ENCODE data around the gene NOPCHAP1.

Gene NOPCHAP1

DNA sequence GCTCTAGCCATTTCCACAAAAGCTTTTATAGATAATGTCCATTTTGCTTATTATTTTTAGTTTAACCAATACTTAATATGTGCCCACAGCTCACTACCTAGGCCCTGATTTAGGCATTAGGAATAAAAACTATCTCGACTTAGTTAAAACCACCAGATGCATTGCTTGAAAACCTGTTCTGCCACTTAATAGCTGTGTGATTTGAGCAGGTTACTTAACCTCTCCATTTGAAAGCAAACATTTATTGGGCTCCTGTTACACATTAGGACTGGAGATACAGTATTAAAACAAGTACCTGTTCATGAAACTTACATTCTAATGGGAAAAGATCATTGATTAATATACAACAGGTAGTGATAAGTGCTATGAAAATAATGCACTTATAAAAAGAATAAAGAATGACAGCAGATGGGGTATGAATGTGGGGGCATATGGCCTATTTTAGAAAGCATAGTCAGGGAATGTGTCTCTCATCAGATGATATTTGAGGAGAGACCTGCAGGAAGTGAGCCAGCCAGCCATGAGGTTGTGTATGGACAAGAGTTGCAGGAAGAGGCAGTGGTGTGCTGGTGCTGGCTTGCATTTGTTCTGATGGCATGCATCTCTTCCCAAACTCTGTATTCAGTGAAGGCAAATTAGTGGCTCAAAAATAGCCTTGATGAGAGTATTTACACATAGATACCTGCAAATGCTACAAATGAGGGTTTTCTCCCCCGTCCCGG is 34.3 kb downstream of the NOPCHAP1 start:
- no peak for DNase-seq (ENCODE audit: low spot score)

DNA sequence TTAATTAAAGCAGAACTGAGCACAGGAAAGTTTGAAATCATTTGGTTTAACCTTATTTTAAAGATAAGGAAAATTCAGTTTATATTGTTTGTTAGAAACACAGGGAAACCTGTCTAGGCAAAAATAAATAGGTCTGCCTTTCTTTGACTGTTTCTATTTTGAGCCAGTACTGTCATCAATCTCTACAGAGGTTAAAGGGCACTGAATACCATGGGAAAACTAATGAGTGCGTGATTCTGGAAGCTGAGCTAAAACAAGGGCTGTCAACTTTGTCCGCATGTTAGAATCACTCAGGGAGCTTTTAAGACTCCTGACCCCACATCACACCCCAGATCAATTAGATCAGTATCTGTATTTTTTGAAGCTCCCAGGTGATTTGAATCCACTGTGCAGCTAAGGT is 38.8 kb downstream of the NOPCHAP1 start:
- no peak for DNase-seq (ENCODE audit: low spot score)

DNA sequence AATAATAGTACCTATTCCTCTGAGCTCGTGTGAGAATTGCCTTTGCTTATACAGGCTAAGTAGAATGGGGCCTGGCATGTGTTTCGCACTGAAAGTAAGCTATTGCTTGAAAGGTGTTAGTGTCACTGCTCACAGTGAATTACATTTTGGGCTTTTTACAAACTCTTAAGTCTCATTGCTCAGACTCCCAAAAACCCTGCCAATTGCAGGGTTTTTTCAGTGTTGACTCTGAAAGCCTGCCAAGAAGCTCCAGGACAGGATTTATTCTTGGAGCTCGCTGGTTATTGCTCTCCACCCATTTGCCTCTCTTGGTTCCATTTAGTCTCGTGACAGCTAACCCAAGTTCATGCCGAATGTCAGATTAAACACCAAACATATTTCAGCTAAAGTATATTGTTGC is 39.8 kb downstream of the NOPCHAP1 start:
- DNase-seq (ENCODE audit: low spot score) = no peak

DNA sequence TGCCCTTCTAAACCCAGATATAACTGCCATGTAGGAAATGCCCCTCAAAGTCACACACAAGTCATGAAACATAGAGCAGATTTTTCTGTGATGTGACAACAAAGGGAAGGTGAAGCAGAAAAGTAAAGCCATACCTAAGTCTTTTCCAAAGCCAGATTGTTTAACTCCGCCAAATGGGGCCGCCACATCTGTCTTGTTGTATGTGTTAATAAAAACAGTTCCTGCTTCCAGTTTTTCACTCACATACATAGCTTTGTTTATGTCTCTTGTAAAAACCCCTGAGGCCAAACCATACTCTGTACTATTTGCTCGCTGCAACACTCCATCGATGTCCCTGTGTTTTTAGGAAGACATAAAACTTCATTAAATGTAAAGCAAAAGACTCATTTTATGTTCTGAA is 40.3 kb downstream of the NOPCHAP1 start:
- DNase-seq (ENCODE audit: low spot score) = no peak

DNA sequence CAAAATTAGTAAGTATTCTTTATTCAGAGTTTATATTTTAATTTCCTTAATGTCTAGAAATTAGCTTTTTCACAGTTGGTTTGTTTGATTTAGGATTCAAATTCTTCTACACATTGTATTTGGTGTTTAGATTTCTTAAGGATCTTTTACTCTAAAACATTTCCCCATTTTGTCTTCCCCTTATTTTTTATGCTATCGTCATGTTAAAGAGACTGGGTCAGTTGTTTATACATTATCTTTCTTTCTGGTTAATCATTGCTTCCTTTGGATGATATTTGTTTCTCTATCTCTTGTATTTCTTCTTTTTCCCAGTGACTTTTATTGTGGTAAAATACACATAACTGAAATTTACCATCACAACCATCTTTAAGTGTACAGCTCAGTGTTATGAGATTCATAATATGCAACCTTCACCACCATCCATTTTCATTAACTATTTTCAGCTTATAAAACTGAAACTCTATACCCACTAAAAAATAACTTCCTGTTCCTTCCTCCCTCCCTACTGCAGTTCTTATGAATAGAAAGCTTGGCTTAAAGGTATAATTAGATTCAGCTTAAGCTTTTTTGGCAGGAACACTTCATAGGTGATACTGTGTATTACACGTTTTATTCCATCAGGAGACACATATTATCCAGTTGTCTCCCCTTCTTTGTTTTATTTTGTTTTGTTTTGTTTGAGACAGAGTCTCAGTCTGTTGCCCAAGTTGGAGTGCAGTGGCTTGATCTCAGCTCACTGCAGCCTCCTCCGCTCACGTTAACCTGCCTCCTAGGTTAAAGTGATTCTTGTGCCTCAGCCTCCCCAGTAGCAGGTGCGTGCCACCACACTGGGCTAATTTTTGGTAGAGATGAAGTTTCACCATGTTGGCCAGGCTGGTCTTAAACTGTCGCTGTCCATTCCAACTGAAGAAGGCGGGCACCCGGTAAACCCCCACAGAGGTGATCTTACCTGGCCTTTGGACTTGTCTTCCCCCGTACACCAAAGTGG is 45.0 kb downstream of the NOPCHAP1 start:
- DNase-seq (ENCODE audit: low spot score) = no peak

DNA sequence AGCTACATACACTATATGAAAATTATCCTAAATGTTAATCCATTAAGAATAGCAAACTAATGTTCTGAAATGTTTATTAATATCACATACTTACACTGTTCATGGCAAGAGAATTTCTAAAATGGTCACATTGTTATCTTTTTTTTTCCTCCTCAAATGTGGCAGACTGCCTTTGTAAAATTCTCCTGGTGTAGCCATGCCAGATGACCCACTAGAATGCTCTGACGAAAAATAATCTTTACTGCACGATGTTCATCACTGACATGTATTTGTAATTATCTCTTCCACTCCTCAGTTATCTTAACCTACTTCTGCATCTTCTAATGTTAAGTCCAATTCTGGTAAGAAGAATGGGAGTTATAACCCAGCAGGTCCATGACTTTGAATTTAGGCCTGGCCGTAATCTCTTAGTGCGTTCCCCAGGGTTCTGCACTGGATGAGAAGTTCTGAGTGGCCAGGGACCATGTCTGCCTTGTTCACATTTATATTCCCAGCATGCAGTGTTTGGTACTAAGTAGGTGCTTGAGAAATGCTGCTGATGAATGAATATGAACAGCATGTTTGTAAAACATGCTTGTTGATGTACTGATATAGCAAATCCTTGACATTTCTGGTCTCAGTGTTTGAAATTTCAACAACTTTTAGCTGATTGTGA is 46.7 kb downstream of the NOPCHAP1 start:
- no peak for DNase-seq (ENCODE audit: low spot score)

DNA sequence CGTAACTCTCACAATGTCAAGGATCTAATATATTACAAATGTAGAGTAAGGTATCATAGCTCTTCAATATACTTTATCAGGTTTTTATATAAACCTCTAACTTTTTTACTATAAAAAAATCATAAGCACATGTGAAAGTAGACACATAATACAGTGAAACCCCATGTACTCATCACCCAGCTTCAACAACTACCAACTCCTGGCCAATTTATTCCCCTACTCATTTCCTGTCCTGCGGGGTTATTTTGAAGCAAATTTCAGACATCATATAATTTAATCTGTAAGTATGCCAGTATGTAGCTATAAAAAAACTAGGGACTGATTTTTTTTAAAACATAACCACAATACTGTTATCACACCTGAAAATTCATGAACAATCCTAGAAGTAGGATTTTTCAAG is 47.7 kb downstream of the NOPCHAP1 start:
- DNase-seq (ENCODE audit: low spot score) = no peak
